ENCODE results near the gene ASGR2.
"Not testable (repeated sequence)": the region's sequence is repeated elsewhere in the genome, so short reads cannot be mapped to it uniquely, and the experiment has no call there.

ASGR2 gene

GRCh38 chr17:7133916-7134315 is 19.3 kb upstream of the ASGR2 start:
- H3K9me3 Mint-ChIP-seq, result no peaks in the 10 kb centered on the region
- ATAC-seq (replicated peaks; ENCODE audit: extremely low read depth, poor library complexity, severe bottlenecking) (no peak), DNase-seq (ENCODE audit: low spot score in 2 of 2) (no peak)
- H3K27me3 Mint-ChIP-seq, result peaks cover 23% of the 10 kb centered on the region
- H3K36me3 Mint-ChIP-seq (ENCODE audit: insufficient read depth), result peaks cover 5% of the 10 kb centered on the region
- no peak overlapping the region for H3K4me3 Mint-ChIP-seq
- peaks cover 11% of the 10 kb centered on the region for H3K4me1 Mint-ChIP-seq
- no peak overlapping the region for H3K27ac Mint-ChIP-seq (ENCODE audit: low read depth)

GRCh38 chr17:7133424-7133823 is 18.8 kb upstream of the ASGR2 start:
- peaks cover 11% of the 10 kb centered on the region for H3K4me1 Mint-ChIP-seq
- H3K36me3 Mint-ChIP-seq (ENCODE audit: insufficient read depth), result peaks cover 5% of the 10 kb centered on the region
- peak; percentile 35 for ATAC-seq (replicated peaks; ENCODE audit: extremely low read depth, poor library complexity, severe bottlenecking)
- no peaks in the 10 kb centered on the region for H3K9me3 Mint-ChIP-seq
- H3K4me3 Mint-ChIP-seq, result peak overlapping the region; percentile 60
- H3K27me3 Mint-ChIP-seq, result peaks cover 22% of the 10 kb centered on the region
- no peak overlapping the region for H3K27ac Mint-ChIP-seq (ENCODE audit: low read depth)
- DNase-seq (ENCODE audit: low spot score in 2 of 2), result no peak

DNA sequence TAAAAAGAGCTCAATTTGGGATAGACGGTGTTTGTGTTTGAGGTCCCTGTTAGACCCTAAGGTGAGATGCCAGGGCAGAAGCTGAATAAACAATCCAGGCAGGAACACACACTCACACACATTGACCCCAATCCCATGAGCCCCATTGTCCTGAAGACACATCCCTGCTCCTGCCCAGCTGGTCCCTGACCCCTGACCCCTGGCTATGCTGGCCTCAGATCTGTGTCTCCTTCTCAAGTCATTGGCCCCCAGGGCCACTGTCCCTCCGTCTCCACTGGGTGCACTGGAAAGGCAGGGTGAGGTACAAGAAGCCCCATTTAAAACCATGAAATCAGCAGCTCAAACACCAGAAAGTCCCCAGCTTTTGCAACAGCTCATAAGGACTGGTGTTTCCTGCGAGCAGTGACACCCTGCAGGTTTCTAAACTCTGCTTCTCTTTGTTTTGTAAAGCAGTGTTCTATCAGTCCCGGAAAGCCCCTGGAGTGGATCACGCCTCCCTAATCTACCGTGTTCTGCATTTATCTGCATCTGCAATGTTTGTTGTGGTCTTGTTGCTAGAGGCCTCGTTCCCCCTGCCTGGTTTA is 18.0 kb upstream of the ASGR2 start:
- peaks cover 5% of the 10 kb centered on the region for H3K36me3 Mint-ChIP-seq (ENCODE audit: insufficient read depth)
- H3K4me3 Mint-ChIP-seq, result no peak overlapping the region
- peak; percentile 96 for ATAC-seq (replicated peaks; ENCODE audit: extremely low read depth, poor library complexity, severe bottlenecking)
- H3K4me1 Mint-ChIP-seq, result peaks cover 11% of the 10 kb centered on the region
- peaks cover 22% of the 10 kb centered on the region for H3K27me3 Mint-ChIP-seq
- H3K9me3 Mint-ChIP-seq, result no peaks in the 10 kb centered on the region
- peak overlapping the region; percentile 86 for H3K27ac Mint-ChIP-seq (ENCODE audit: low read depth)
- DNase-seq (ENCODE audit: low spot score in 2 of 2), result peak in 1 of 2 donors; percentile 52

DNA sequence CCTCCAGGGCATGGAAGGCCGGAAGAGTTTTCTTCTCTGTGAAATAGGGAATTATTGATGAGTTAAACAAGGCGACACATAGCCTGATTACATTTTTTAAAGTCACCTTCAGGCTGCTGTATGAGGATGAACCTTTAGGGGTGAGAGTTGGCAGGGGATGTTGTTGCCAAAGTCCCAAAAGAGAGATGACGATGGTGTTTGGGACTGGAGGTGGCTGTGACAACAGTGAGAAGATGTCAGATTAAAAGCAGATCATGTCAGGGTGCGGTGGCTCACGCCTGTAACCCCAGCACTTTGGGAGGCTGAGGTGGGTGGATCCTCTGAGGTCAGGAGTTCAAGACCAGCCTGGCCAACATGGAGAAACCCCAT is 16.8 kb upstream of the ASGR2 start:
- peaks cover 11% of the 10 kb centered on the region for H3K4me1 Mint-ChIP-seq
- H3K27me3 Mint-ChIP-seq, result peaks cover 31% of the 10 kb centered on the region
- DNase-seq (ENCODE audit: low spot score in 2 of 2) (no peak), ATAC-seq (replicated peaks; ENCODE audit: extremely low read depth, poor library complexity, severe bottlenecking) (no peak)
- no peak overlapping the region for H3K4me3 Mint-ChIP-seq
- peak overlapping the region; percentile 86 for H3K27ac Mint-ChIP-seq (ENCODE audit: low read depth)
- no peaks in the 10 kb centered on the region for H3K9me3 Mint-ChIP-seq
- peaks cover 5% of the 10 kb centered on the region for H3K36me3 Mint-ChIP-seq (ENCODE audit: insufficient read depth)

DNA sequence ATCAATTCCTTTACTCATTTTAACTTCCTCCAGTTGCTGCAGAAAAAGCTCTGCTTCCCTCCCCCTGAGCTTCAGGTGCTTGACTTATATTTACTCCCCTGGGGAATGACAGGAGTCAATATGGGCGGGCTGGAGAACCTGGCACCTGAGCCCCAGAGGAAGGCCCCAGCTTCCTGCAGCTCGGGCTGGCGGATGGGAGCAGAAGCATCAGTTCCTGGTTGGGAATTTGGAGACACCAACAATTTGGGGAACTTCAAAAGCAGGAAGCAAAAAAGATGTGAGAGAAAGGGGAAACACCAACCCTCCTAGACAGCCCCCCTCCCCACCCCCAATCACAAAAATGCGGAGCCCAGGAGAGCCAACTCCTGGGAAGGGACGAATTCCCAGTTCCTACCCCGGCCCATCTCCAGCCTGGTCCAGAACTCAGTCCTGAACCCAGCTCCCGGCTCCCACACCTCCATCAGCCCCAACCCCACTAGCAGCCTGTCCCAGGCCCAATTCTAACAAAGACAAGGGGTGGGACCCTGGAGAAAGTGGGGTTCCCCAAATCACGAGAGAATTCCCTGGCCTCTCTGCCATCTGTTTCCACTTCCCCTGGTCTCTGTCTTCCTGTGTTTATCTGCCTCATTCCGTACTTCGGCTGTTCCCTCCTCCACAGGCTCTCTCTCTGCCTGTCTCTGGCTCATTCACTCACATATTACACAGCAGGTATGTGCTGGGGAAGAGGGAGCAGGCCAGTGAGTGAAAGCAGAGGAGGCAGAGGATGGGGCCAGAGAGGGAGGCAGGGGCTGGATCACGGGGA is 16.2 kb upstream of the ASGR2 start:
- Mint-ChIP-seq H3K27me3 (peaks cover 31% of the 10 kb centered on the region), H3K4me1 (peaks cover 11% of the 10 kb centered on the region), H3K27ac (ENCODE audit: low read depth) (no peak overlapping the region), H3K36me3 (ENCODE audit: insufficient read depth) (peaks cover 5% of the 10 kb centered on the region), H3K9me3 (no peaks in the 10 kb centered on the region), H3K4me3 (no peak overlapping the region)
- DNase-seq (ENCODE audit: low spot score in 2 of 2) (no peak), ATAC-seq (replicated peaks; ENCODE audit: extremely low read depth, poor library complexity, severe bottlenecking) (no peak)

GRCh38 chr17:7129311-7129710 is 14.7 kb upstream of the ASGR2 start:
- Mint-ChIP-seq H3K36me3 (ENCODE audit: insufficient read depth) (peaks cover 5% of the 10 kb centered on the region), H3K4me3 (no peak overlapping the region), H3K4me1 (peaks cover 11% of the 10 kb centered on the region), H3K27ac (ENCODE audit: low read depth) (no peak overlapping the region), H3K27me3 (peaks cover 31% of the 10 kb centered on the region), H3K9me3 (no peaks in the 10 kb centered on the region)
- no peak for ATAC-seq (replicated peaks; ENCODE audit: extremely low read depth, poor library complexity, severe bottlenecking)
- no peak for DNase-seq (ENCODE audit: low spot score in 2 of 2)

DNA sequence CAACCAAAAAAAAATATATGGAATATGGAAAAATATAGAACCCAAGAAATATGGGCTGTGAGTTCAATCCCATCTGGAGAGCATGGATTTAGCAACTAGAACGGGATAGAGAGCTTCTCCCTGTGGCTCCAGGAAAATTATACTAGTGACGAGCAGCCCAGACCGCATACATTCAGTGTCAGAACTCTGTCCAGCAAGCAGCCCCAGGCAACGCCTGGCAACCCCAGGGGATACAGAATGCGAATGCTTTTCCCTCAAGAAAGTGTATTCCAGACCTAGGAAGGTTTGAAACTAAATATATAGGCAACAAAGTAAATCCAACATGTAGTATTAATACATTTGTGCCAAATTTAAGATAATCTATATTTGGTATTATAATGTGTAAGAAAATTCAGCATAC is 13.5 kb upstream of the ASGR2 start:
- no peaks in the 10 kb centered on the region for H3K9me3 Mint-ChIP-seq
- no peak overlapping the region for H3K4me3 Mint-ChIP-seq
- DNase-seq (ENCODE audit: low spot score in 2 of 2) (no peak), ATAC-seq (replicated peaks; ENCODE audit: extremely low read depth, poor library complexity, severe bottlenecking) (no peak)
- H3K27ac Mint-ChIP-seq (ENCODE audit: low read depth), result no peak overlapping the region
- peaks cover 6% of the 10 kb centered on the region for H3K4me1 Mint-ChIP-seq
- peaks cover 37% of the 10 kb centered on the region for H3K27me3 Mint-ChIP-seq
- peaks cover 3% of the 10 kb centered on the region for H3K36me3 Mint-ChIP-seq (ENCODE audit: insufficient read depth)

GRCh38 chr17:7127501-7127900 is 12.9 kb upstream of the ASGR2 start:
- H3K27ac Mint-ChIP-seq (ENCODE audit: low read depth); H3K4me3 Mint-ChIP-seq; H3K9me3 Mint-ChIP-seq: not testable (repeated sequence)

DNA sequence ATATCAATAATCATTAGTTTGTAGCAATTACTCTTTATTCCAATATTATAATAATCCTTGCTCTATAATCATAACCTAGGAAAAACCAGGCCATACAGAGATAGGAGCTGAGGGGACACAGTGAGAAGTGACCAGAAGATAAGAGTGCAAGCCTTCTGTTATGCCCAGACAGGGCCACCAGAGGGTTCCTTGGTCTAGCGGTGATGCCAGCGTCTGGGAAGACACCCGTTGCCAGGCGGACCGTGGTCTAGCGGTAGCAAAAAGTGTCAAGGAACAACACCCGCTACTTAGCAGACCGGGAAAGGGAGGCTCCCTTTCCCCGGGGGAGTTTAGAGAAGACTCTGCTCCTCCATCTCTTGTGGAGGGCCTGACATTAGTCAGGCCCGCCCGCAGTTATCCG is 11.8 kb upstream of the ASGR2 start:
- ATAC-seq (replicated peaks; ENCODE audit: extremely low read depth, poor library complexity, severe bottlenecking); H3K27ac Mint-ChIP-seq (ENCODE audit: low read depth); DNase-seq (ENCODE audit: low spot score in 2 of 2); H3K4me1 Mint-ChIP-seq; H3K36me3 Mint-ChIP-seq (ENCODE audit: insufficient read depth); H3K4me3 Mint-ChIP-seq; H3K9me3 Mint-ChIP-seq: not testable (repeated sequence)
- H3K27me3 Mint-ChIP-seq, result peaks cover 43% of the 10 kb centered on the region

More at GRCh38 chr17:7127501-7127900, 12.9 kb upstream of the ASGR2 start:
- H3K4me1 Mint-ChIP-seq; ATAC-seq (replicated peaks; ENCODE audit: extremely low read depth, poor library complexity, severe bottlenecking); DNase-seq (ENCODE audit: low spot score in 2 of 2); H3K36me3 Mint-ChIP-seq (ENCODE audit: insufficient read depth): not testable (repeated sequence)
- peaks cover 43% of the 10 kb centered on the region for H3K27me3 Mint-ChIP-seq

DNA sequence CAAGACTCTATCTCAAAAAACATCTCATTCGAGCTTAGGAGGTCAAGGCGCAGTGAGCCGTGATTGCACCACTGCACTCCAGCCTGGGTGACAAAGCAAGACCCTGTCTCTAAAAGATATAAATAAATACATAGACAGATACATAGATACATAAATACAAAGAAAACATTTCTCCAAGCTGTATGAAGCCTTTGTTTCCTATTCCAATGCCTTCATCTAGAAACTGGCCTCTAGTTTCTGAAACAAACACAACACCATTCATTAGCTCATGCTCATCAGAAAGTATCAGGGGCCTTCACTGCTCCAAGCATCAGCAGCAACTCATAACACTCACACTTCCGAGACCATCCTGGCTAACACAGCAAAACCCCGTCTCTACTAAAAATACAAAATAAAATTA is 10.3 kb upstream of the ASGR2 start:
- no peak for DNase-seq (ENCODE audit: low spot score in 2 of 2)
- Mint-ChIP-seq H3K4me3 (no peak overlapping the region), H3K9me3 (no peaks in the 10 kb centered on the region), H3K27me3 (peaks cover 49% of the 10 kb centered on the region), H3K36me3 (ENCODE audit: insufficient read depth) (peaks cover 3% of the 10 kb centered on the region), H3K27ac (ENCODE audit: low read depth) (no peak overlapping the region), H3K4me1 (no peaks in the 10 kb centered on the region)
- ATAC-seq (replicated peaks; ENCODE audit: extremely low read depth, poor library complexity, severe bottlenecking), result no peak

GRCh38 chr17:7123844-7124243 is 9.2 kb upstream of the ASGR2 start:
- H3K27me3 Mint-ChIP-seq, result peaks cover 51% of the 10 kb centered on the region
- ATAC-seq (replicated peaks; ENCODE audit: extremely low read depth, poor library complexity, severe bottlenecking) (no peak), DNase-seq (ENCODE audit: low spot score in 2 of 2) (no peak)
- H3K27ac Mint-ChIP-seq (ENCODE audit: low read depth), result no peak overlapping the region
- H3K4me3 Mint-ChIP-seq, result no peak overlapping the region
- no peaks in the 10 kb centered on the region for H3K36me3 Mint-ChIP-seq (ENCODE audit: insufficient read depth)
- no peaks in the 10 kb centered on the region for H3K9me3 Mint-ChIP-seq
- H3K4me1 Mint-ChIP-seq, result no peaks in the 10 kb centered on the region

DNA sequence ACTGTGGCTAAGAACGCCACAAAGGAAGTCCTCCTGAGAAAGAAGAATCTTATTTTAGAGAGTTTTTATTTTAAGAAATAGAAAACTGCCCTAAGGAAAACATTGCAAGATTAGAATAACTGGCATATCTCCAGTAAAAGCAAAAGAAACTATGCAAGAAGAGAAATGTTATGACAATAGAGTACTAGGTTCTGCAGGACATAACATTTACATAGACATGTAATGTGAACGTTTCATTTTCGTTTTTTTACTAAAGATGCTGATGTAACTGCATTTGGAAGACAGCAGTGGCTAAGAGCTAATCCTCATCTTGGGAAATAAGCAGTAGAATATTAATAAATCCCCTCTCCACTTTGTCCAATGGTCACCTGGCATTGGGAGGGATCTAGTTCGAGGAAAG is 7.8 kb upstream of the ASGR2 start:
- Mint-ChIP-seq H3K27ac (ENCODE audit: low read depth) (no peak overlapping the region), H3K36me3 (ENCODE audit: insufficient read depth) (no peaks in the 10 kb centered on the region), H3K4me3 (no peak overlapping the region), H3K4me1 (no peaks in the 10 kb centered on the region), H3K27me3 (peaks cover 50% of the 10 kb centered on the region), H3K9me3 (no peaks in the 10 kb centered on the region)
- ATAC-seq (replicated peaks; ENCODE audit: extremely low read depth, poor library complexity, severe bottlenecking) (no peak), DNase-seq (ENCODE audit: low spot score in 2 of 2) (no peak)

DNA sequence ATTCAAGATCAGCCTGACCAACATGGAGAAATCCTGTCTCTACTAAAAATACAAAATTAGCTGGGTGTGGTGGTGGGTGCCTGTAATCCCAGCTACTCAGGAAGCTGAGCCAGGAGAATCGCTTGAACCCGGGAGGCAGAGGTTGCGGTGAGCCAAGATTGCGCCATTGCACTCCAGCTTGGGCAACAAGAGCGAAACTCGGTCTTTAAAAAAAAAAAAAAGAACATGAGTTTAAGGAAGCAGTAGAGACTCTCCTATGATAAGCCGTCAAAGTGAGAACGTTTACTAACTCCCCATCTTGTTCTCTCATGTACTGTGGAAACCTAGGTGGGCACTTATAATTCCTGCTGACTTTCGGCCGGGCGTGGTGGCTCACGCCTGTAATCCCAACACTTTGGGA is 6.0 kb upstream of the ASGR2 start:
- H3K4me3 Mint-ChIP-seq; H3K36me3 Mint-ChIP-seq (ENCODE audit: insufficient read depth); H3K27ac Mint-ChIP-seq (ENCODE audit: low read depth); ATAC-seq (replicated peaks; ENCODE audit: extremely low read depth, poor library complexity, severe bottlenecking); H3K4me1 Mint-ChIP-seq; DNase-seq (ENCODE audit: low spot score in 2 of 2); H3K9me3 Mint-ChIP-seq: not testable (repeated sequence)
- peaks cover 41% of the 10 kb centered on the region for H3K27me3 Mint-ChIP-seq

Measured in central memory CD8-positive, alpha-beta T cell (primary cell).